Measurements from ENCODE around the gene TXNL4A. TPM values are rescaled to one million over a fixed set of nuclear protein-coding genes. Genes with fewer than 3 reads are reported as not detected.

The TXNL4A gene
- total RNA-seq, 1 donor from 2014 or later = 39.2 TPM

Other genes starting within 250 kb of the TXNL4A start
- gene KCNG2, start 190.6 kb downstream of the TXNL4A start, total RNA-seq (ENCODE audit: insufficient read depth, low replicate concordance) = 2.6 TPM
- 13.5 TPM for gene SLC66A2, start 36.9 kb downstream of the TXNL4A start, total RNA-seq (ENCODE audit: insufficient read depth, low replicate concordance)
- 9.4 TPM for gene HSBP1L1, start 23.9 kb downstream of the TXNL4A start, total RNA-seq (ENCODE audit: insufficient read depth, low replicate concordance)
- gene RBFA, start 45.9 kb upstream of the TXNL4A start, total RNA-seq (ENCODE audit: insufficient read depth, low replicate concordance) = 27.4 TPM
- gene ADNP2, start 120.7 kb upstream of the TXNL4A start, total RNA-seq (ENCODE audit: insufficient read depth, low replicate concordance) = 14.4 TPM

All from umbilical cord (tissue), 1 donor.